NCI-H82 treated with DMSO at 0.1 percent for 48 hours (cell line): ENCODE data around the gene RDH5.
A peak's percentile ranks its signal among the peaks of the same experiment; 100 is the strongest.

Source experiments
- DNase-seq: peaks from one replicate; lab custom pipeline; 2025; ENCODE audit not compliant: unreplicated experiment; lab: John Stamatoyannopoulos, UW

Gene RDH5

GRCh38 chr12:55695349-55695748 lies 24.8 kb upstream of the RDH5 start:
- DNase-seq: no peak

- DNase-seq: no peak
Measured at GRCh38 chr12:55696141-55696540, 24.1 kb upstream of the RDH5 start.

- DNase-seq: no peak
Measured at GRCh38 chr12:55696796-55697462, 23.3 kb upstream of the RDH5 start.

GRCh38 chr12:55697686-55698085 lies 22.5 kb upstream of the RDH5 start:
- no peak for DNase-seq

GRCh38 chr12:55698241-55698955 lies 21.8 kb upstream of the RDH5 start:
- no peak for DNase-seq

- DNase-seq: no peak
Measured at GRCh38 chr12:55698965-55699364, 21.2 kb upstream of the RDH5 start.

- DNase-seq: no peak
Measured at GRCh38 chr12:55699471-55700055, 20.6 kb upstream of the RDH5 start.

- no peak for DNase-seq
Measured at GRCh38 chr12:55700255-55701018, 19.8 kb upstream of the RDH5 start.

- no peak for DNase-seq
Measured at GRCh38 chr12:55702861-55703260, 17.3 kb upstream of the RDH5 start.

GRCh38 chr12:55703288-55703687 lies 16.9 kb upstream of the RDH5 start:
- DNase-seq: no peak

GRCh38 chr12:55703901-55704761 lies 16.1 kb upstream of the RDH5 start:
- DNase-seq: no peak

GRCh38 chr12:55704824-55705718 lies 15.1 kb upstream of the RDH5 start:
- no peak for DNase-seq

- DNase-seq: no peak
Measured at GRCh38 chr12:55705782-55706402, 14.3 kb upstream of the RDH5 start.

- no peak for DNase-seq
Measured at GRCh38 chr12:55706568-55707218, 13.5 kb upstream of the RDH5 start.

GRCh38 chr12:55707219-55707671 lies 12.9 kb upstream of the RDH5 start:
- DNase-seq: no peak

- peak; percentile 22 for DNase-seq
Measured at GRCh38 chr12:55707841-55708694, 12.1 kb upstream of the RDH5 start, which contains the start of gene ITGA7. Gene ITGA7 (minus strand): TSS chr12:55707904. CDS start chr12:55707682, 222 bp downstream.

- DNase-seq: no peak
Measured at GRCh38 chr12:55708695-55709233, 11.4 kb upstream of the RDH5 start.
